GM21390 (cell line): ENCODE results near the gene PFKFB4.
A peak's percentile ranks its signal among the peaks of the same experiment; 100 is the strongest.

Experiments used
- ATAC-seq: cut with Tn5 transposase; IDR thresholded peaks from one replicate; pipeline ENCODE4 v1.9.1; 2021; ENCODE audit not compliant: unreplicated experiment

Gene PFKFB4

GRCh38 chr3:48556796-48557626 lies at the start of gene PFKFB4:
TSS of gene PFKFB4 (minus strand) at chr3:48556803. CDS start at chr3:48556777, 26 bp downstream.
- peak; percentile 82 for ATAC-seq

- no peak for ATAC-seq
Observed at GRCh38 chr3:48601622-48601994, 45.0 kb upstream of the PFKFB4 start.

- ATAC-seq: no peak
Observed at GRCh38 chr3:48600711-48601621, 44.4 kb upstream of the PFKFB4 start.

- ATAC-seq: no peak
Observed at GRCh38 chr3:48599509-48600285, 43.1 kb upstream of the PFKFB4 start.

GRCh38 chr3:48599077-48599501 lies 42.5 kb upstream of the PFKFB4 start:
- no peak for ATAC-seq

GRCh38 chr3:48598323-48599076 lies 41.9 kb upstream of the PFKFB4 start:
- ATAC-seq: no peak

GRCh38 chr3:48597408-48597800 lies 40.8 kb upstream of the PFKFB4 start:
- no peak for ATAC-seq

GRCh38 chr3:48596676-48597407 lies 40.2 kb upstream of the PFKFB4 start:
- no peak for ATAC-seq

GRCh38 chr3:48596157-48596556 lies 39.6 kb upstream of the PFKFB4 start:
- ATAC-seq: no peak

GRCh38 chr3:48595526-48596121 lies 39.0 kb upstream of the PFKFB4 start:
- ATAC-seq: no peak

- no peak for ATAC-seq
Observed at GRCh38 chr3:48595075-48595525, 38.5 kb upstream of the PFKFB4 start, which contains the start of gene COL7A1. TSS of gene COL7A1 (minus strand) at chr3:48595329. CDS start at chr3:48595159, 170 bp downstream.

- no peak for ATAC-seq
Observed at GRCh38 chr3:48594417-48595049, 37.9 kb upstream of the PFKFB4 start.

- no peak for ATAC-seq
Observed at GRCh38 chr3:48593337-48593736, 36.7 kb upstream of the PFKFB4 start.

- no peak for ATAC-seq
Observed at GRCh38 chr3:48592519-48593087, 36.0 kb upstream of the PFKFB4 start.

- no peak for ATAC-seq
Observed at GRCh38 chr3:48591886-48592518, 35.4 kb upstream of the PFKFB4 start.

GRCh38 chr3:48591436-48591835 lies 34.8 kb upstream of the PFKFB4 start:
- no peak for ATAC-seq

GRCh38 chr3:48588230-48588629 lies 31.6 kb upstream of the PFKFB4 start:
- ATAC-seq: no peak

GRCh38 chr3:48587686-48588085 lies 31.1 kb upstream of the PFKFB4 start:
- no peak for ATAC-seq
